NCI-H2196 (cell line): Measurements from ENCODE around the gene DCC.

Experiments
- DNase-seq: peaks from one replicate; lab custom pipeline; 2025; ENCODE audit not compliant: unreplicated experiment; lab: John Stamatoyannopoulos, UW

Gene DCC, protein sequence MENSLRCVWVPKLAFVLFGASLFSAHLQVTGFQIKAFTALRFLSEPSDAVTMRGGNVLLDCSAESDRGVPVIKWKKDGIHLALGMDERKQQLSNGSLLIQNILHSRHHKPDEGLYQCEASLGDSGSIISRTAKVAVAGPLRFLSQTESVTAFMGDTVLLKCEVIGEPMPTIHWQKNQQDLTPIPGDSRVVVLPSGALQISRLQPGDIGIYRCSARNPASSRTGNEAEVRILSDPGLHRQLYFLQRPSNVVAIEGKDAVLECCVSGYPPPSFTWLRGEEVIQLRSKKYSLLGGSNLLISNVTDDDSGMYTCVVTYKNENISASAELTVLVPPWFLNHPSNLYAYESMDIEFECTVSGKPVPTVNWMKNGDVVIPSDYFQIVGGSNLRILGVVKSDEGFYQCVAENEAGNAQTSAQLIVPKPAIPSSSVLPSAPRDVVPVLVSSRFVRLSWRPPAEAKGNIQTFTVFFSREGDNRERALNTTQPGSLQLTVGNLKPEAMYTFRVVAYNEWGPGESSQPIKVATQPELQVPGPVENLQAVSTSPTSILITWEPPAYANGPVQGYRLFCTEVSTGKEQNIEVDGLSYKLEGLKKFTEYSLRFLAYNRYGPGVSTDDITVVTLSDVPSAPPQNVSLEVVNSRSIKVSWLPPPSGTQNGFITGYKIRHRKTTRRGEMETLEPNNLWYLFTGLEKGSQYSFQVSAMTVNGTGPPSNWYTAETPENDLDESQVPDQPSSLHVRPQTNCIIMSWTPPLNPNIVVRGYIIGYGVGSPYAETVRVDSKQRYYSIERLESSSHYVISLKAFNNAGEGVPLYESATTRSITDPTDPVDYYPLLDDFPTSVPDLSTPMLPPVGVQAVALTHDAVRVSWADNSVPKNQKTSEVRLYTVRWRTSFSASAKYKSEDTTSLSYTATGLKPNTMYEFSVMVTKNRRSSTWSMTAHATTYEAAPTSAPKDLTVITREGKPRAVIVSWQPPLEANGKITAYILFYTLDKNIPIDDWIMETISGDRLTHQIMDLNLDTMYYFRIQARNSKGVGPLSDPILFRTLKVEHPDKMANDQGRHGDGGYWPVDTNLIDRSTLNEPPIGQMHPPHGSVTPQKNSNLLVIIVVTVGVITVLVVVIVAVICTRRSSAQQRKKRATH (N-terminal part only)

GRCh38 chr18:52339891-52340371 is at the start of gene DCC:
Gene DCC (plus strand): TSS chr18:52340197. CDS start chr18:52340788, 591 bp downstream.
- DNase-seq, result no peak

DNA sequence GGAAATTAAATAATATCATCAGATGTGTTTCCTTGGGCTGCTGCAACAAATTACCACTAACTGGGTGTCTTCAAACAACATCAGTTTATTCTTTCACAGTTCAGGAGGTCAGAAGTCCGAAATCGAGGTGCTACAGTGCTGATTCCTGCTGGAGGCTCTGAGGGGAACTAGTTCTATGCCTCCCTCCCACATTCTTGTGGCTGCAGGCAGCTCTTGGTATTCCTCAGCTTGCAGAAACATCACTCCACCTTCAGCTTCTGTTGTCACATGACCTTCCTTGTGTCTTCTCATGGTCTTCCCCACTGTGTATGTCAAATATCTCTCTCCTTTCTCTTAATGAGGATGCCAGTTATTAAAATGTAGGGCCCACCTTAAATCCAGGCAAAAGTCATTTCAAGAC is 29.3 kb upstream of the DCC start:
- DNase-seq, result no peak

GRCh38 chr18:52311331-52311730 is 28.7 kb upstream of the DCC start:
- DNase-seq, result no peak

GRCh38 chr18:52312346-52312745 is 27.7 kb upstream of the DCC start:
- DNase-seq, result no peak

GRCh38 chr18:52313213-52313612 is 26.8 kb upstream of the DCC start:
- no peak for DNase-seq

GRCh38 chr18:52319424-52319983 is 20.5 kb upstream of the DCC start:
- no peak for DNase-seq

GRCh38 chr18:52322307-52322706 is 17.7 kb upstream of the DCC start:
- no peak for DNase-seq

GRCh38 chr18:52323802-52324201 is 16.2 kb upstream of the DCC start:
- DNase-seq, result no peak

DNA sequence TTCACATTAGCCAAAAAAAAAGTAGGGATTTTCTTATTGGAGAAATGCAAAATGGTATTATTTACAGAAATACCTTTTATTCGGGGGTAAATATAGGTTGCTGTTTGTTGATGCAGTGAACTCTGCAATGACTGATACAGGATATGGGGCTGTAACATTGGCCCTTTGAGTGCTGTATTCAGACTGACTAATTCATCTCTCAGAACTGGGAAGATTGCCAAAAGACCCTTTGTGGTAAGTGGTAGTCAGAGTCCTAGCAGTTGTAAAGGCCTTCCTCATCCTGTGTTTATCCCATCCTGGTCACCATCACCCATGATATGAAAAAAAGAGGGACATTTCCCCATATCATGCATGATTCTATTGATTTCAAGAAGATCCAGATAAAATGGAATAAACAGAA is 14.0 kb upstream of the DCC start:
- DNase-seq, result no peak

GRCh38 chr18:52333860-52334259 is 6.1 kb upstream of the DCC start:
- no peak for DNase-seq

GRCh38 chr18:52334307-52334706 is 5.7 kb upstream of the DCC start:
- DNase-seq, result no peak

- DNase-seq, result no peak
Measured at GRCh38 chr18:52334896-52335295, 5.1 kb upstream of the DCC start.

- no peak for DNase-seq
Measured at GRCh38 chr18:52337276-52337675, 2.7 kb upstream of the DCC start.

GRCh38 chr18:52340406-52341102 is 557 bp downstream of the DCC start:
- no peak for DNase-seq

GRCh38 chr18:52341103-52341432 is 1.1 kb downstream of the DCC start:
- DNase-seq, result no peak

DNA sequence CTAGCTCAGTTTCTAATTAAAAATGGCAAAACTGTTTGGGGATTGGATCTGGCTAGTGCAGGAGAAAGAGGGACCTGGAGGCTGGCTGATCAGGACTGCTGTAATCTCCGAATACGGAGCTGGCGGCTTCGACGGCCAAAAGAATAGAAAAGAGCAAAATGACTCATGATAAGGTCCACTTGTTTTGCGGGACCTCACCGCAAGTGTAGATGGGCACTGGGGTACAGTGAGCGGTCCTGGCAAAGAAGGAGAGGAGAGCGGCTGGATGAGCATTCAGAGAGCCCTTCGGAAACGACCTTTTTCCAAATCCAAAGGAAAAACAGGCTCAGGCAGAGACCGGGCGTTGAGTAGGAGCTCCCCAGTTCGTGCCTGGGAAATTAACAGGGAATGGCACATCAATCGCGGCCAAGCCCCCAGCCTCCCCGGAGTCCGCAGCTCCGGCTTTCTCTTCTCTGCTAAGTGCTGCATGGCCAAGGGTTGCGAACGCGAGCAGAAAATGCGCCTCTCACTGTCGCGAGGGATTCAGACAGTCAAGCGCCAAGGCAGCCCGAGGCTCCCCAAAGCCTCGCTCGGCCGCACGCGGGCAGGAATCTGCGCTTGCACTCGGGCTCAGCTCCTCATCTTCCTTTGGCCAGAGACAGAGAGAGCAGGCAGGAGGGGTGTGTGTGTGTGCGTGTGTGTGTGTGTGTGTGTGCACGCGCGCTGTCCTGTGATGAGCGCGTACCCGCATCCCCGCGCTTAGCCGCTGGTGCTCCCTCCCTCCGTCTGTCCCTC is 1.8 kb downstream of the DCC start:
- DNase-seq, result no peak

DNA sequence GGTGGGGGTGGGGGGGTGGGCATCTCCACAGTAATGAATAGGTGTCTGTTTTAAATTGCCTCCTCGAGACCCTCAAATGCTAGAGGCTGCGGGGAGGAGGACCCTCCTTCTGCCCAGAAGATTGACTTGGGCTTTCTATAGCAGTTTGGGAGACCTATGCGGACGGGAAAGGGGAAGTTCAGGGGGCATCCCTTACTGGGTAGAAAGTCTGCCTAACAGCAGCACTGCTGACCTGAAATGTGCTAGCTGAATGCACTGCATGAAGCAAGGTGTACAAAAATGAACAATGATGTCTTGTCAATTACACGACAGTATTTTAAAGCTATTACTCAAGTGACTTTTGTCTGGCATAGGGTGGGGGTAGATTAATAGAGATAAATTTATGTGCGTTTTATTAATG is 2.5 kb downstream of the DCC start:
- DNase-seq, result no peak

- no peak for DNase-seq
Measured at GRCh38 chr18:52343138-52343537, 3.1 kb downstream of the DCC start.

- no peak for DNase-seq
Measured at GRCh38 chr18:52343731-52344340, 3.8 kb downstream of the DCC start.
